ENCODE data around the gene PTPRG.

Gene PTPRG

GRCh38 chr3:61899700-61900462 is 338.5 kb downstream of the PTPRG start:
- DNase-seq (ENCODE audit: low spot score): no peak
- Histone ChIP-seq H3K4me3 (no peak overlapping the region), H3K27ac (no peak overlapping the region)
- no peak for TF ChIP-seq CTCF (IDR thresholded peaks at IDR 0.05)

GRCh38 chr3:61901496-61901895 is 340.1 kb downstream of the PTPRG start:
- no peak for DNase-seq (ENCODE audit: low spot score)
- H3K4me3 ChIP-seq: no peak overlapping the region
- no peak overlapping the region for H3K27ac ChIP-seq
- no peak for TF ChIP-seq CTCF (IDR thresholded peaks at IDR 0.05)

GRCh38 chr3:61901986-61902385 is 340.6 kb downstream of the PTPRG start:
- TF ChIP-seq CTCF (IDR thresholded peaks at IDR 0.05): no peak
- DNase-seq (ENCODE audit: low spot score): no peak
- Histone ChIP-seq H3K27ac (no peak overlapping the region), H3K4me3 (no peak overlapping the region)

- DNase-seq (ENCODE audit: low spot score): no peak
- no peak for TF ChIP-seq CTCF (IDR thresholded peaks at IDR 0.05)
- Histone ChIP-seq H3K4me3 (no peak overlapping the region), H3K27ac (peak overlapping the region in 1 of 2 donors; percentile 79)
Observed at GRCh38 chr3:61903074-61903473, 341.7 kb downstream of the PTPRG start.

GRCh38 chr3:61903931-61904657 is 342.7 kb downstream of the PTPRG start:
- Histone ChIP-seq H3K27ac (peak overlapping the region; percentile 60 to 79), H3K4me3 (no peak overlapping the region)
- TF ChIP-seq CTCF (IDR thresholded peaks at IDR 0.05): no peak
- DNase-seq (ENCODE audit: low spot score): no peak

GRCh38 chr3:61907210-61907795 is 345.9 kb downstream of the PTPRG start:
- Histone ChIP-seq H3K4me3 (no peak overlapping the region), H3K27ac (no peak overlapping the region)
- DNase-seq (ENCODE audit: low spot score): no peak
- TF ChIP-seq CTCF (IDR thresholded peaks at IDR 0.05): no peak

All from coronary artery (tissue), 2 donors.